Right lobe of liver (tissue), 4 donors: Measurements from ENCODE around the gene CCDC174.

ENCODE experiments used
- POLR2A ChIP-seq: fragments of 450-650 bp; IDR thresholded peaks from one replicate; pipeline ENCODE4 v1.6.1; 2017; ENCODE audit warnings: antibody characterized with exemption, mild to moderate bottlenecking
- TF ChIP-seq, protein P1 (sequence below), 4 donors: fragments of 200-600 bp in 3 of 4; fragments of 450-650 bp in 1 of 4; IDR thresholded peaks; one replicate each; pipeline versions ENCODE4 v1.5.1 to v1.8.0; 2016 to 2022; ENCODE audit warnings: antibody characterized with exemption in 4 of 4, mild to moderate bottlenecking in 2 of 4
- donor health status: DM: no; HTN: no; CAD: no.
- donor health status: DM: no; HTN: no; CAD: no.
- donor health status: DM: no; HTN: yes; CAD: no.

DNA sequence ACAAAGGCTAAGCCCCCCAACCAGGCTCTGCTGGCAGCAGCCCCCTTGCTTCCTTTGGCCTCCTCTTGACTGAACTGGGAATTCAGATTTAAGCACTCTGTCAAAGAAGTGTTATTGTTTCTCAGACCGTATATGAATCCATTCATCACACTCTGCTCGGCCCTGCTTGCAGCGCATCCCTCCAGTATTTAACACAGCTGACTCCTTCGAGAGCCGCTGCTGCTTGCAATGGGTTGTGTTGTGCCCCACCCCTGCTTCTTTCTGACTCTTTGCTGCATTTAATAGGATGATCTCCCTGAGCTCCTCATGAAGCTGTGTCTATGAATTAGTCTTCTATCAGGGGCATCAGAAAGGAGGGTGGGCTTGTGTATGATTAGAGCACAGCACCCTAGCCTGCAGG is 54.5 kb downstream of the CCDC174 start:
- TF ChIP-seq, protein P1, sequence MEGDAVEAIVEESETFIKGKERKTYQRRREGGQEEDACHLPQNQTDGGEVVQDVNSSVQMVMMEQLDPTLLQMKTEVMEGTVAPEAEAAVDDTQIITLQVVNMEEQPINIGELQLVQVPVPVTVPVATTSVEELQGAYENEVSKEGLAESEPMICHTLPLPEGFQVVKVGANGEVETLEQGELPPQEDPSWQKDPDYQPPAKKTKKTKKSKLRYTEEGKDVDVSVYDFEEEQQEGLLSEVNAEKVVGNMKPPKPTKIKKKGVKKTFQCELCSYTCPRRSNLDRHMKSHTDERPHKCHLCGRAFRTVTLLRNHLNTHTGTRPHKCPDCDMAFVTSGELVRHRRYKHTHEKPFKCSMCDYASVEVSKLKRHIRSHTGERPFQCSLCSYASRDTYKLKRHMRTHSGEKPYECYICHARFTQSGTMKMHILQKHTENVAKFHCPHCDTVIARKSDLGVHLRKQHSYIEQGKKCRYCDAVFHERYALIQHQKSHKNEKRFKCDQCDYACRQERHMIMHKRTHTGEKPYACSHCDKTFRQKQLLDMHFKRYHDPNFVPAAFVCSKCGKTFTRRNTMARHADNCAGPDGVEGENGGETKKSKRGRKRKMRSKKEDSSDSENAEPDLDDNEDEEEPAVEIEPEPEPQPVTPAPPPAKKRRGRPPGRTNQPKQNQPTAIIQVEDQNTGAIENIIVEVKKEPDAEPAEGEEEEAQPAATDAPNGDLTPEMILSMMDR (IDR thresholded peaks at IDR 0.05) = no peak
- no peak for TF ChIP-seq POLR2A
